ENCODE measurements around the gene CEP85. TPM values are rescaled to one million over a fixed set of nuclear protein-coding genes. Genes with fewer than 3 reads are reported as not detected.

CEP85 gene
- total and polyA plus RNA-seq, 10 donors, result 3.9 to 14.9 (median 9.5) TPM

GRCh38 chr1:26213335-26213905, 20.6 kb upstream of the CEP85 start:
- no peaks in the 10 kb centered on the region for H3K9me3 ChIP-seq
- TF ChIP-seq CTCF (IDR thresholded peaks at IDR 0.05 in 8 of 11, conservative IDR thresholded peaks at IDR 0.05 in 3 of 11) (no peak), POLR2AphosphoS5 (IDR thresholded peaks at IDR 0.05) (no peak), POLR2A (IDR thresholded peaks at IDR 0.05) (no peak)
- WGBS, 5 donors, result 85 to 98% (median 93%) methylated on average over 6 of the region's 6 CpGs
- H3K4me3 ChIP-seq, result no peak overlapping the region
- intact Hi-C loops (cut with DNase I; ENCODE audit: low total_unique reads), result no loop called here
- H3K27ac ChIP-seq, result no peak overlapping the region
- no peaks in the 10 kb centered on the region for H3K4me1 ChIP-seq
- H3K27me3 ChIP-seq (replicated peaks in 1 of 7), result no peaks in the 10 kb centered on the region
- no peaks in the 10 kb centered on the region for H3K36me3 ChIP-seq
- no peak for DNase-seq

GRCh38 chr1:26215246-26215645, 18.8 kb upstream of the CEP85 start:
- no peak for DNase-seq
- no peaks in the 10 kb centered on the region for H3K9me3 ChIP-seq
- peaks cover 0 to 6% (median 0%) of the 10 kb centered on the region in 7 donors for H3K27me3 ChIP-seq (replicated peaks in 1 of 7)
- no peaks in the 10 kb centered on the region for H3K36me3 ChIP-seq
- H3K4me1 ChIP-seq, result no peaks in the 10 kb centered on the region
- 44 to 63% (median 50%) methylated on average over 3 of the region's 3 CpGs for whole genome bisulfite sequencing, 5 donors
- H3K27ac ChIP-seq, result no peak overlapping the region
- TF ChIP-seq CTCF (IDR thresholded peaks at IDR 0.05 in 8 of 11, conservative IDR thresholded peaks at IDR 0.05 in 3 of 11) (no peak), POLR2A (IDR thresholded peaks at IDR 0.05) (no peak), POLR2AphosphoS5 (IDR thresholded peaks at IDR 0.05) (no peak)
- intact Hi-C loops (cut with DNase I; ENCODE audit: low total_unique reads), result no loop called here
- no peak overlapping the region for H3K4me3 ChIP-seq

GRCh38 chr1:26218906-26219494, 15.0 kb upstream of the CEP85 start:
- no peak overlapping the region for H3K4me3 ChIP-seq
- TF ChIP-seq CTCF (IDR thresholded peaks at IDR 0.05 in 8 of 11, conservative IDR thresholded peaks at IDR 0.05 in 3 of 11) (no peak), POLR2A (IDR thresholded peaks at IDR 0.05) (no peak), POLR2AphosphoS5 (IDR thresholded peaks at IDR 0.05) (no peak)
- no peaks in the 10 kb centered on the region for H3K4me1 ChIP-seq
- WGBS, 5 donors, result 74 to 89% (median 82%) methylated on average over 5 to 11 of the region's 11 CpGs
- H3K27me3 ChIP-seq (replicated peaks in 1 of 7), result peaks cover 0 to 22% (median 0%) of the 10 kb centered on the region in 7 donors
- intact Hi-C loops (cut with DNase I; ENCODE audit: low total_unique reads), result no loop called here
- no peak overlapping the region for H3K27ac ChIP-seq
- no peaks in the 10 kb centered on the region for H3K9me3 ChIP-seq
- no peak for DNase-seq
- H3K36me3 ChIP-seq, result no peaks in the 10 kb centered on the region

- WGBS, 5 donors, result 64 to 85% (median 66%) methylated on average over 19 to 27 of the region's 27 CpGs
- H3K27me3 ChIP-seq (replicated peaks in 1 of 7), result peaks cover 0 to 30% (median 5%) of the 10 kb centered on the region in 7 donors
- no peaks in the 10 kb centered on the region for H3K36me3 ChIP-seq
- no peak for DNase-seq
- no peaks in the 10 kb centered on the region for H3K9me3 ChIP-seq
- no peak overlapping the region for H3K27ac ChIP-seq
- H3K4me3 ChIP-seq, result no peak overlapping the region
- intact Hi-C loops (cut with DNase I; ENCODE audit: low total_unique reads), result no loop called here
- peaks cover 0 to 8% (median 6%) of the 10 kb centered on the region in 6 donors for H3K4me1 ChIP-seq
- TF ChIP-seq CTCF (IDR thresholded peaks at IDR 0.05 in 8 of 11, conservative IDR thresholded peaks at IDR 0.05 in 3 of 11) (no peak), POLR2AphosphoS5 (IDR thresholded peaks at IDR 0.05) (no peak), POLR2A (IDR thresholded peaks at IDR 0.05) (no peak)
Observed at GRCh38 chr1:26220199-26220912, 13.6 kb upstream of the CEP85 start.

All from spleen (tissue), 11 donors.